Neural crest cell (in vitro differentiated cells): ENCODE measurements around the gene SLC12A6. TPM values are rescaled to one million over a fixed set of nuclear protein-coding genes. Genes with fewer than 3 reads are reported as not detected.
"Not testable (repeated sequence)": the region's sequence is repeated elsewhere in the genome, so short reads cannot be mapped to it uniquely, and the experiment has no call there.

Source experiments
- DNase-seq: peaks from one replicate; pipeline ENCODE4 v3.0.0; 2021; ENCODE audit warnings: low read depth, mixed read lengths, low spot score
- H3K27ac Mint-ChIP-seq: one replicate; pipeline ENCODE4 v1.8.0; 2021; ENCODE audit warnings: mild to moderate bottlenecking, mixed read lengths; ENCODE audit not compliant: unreplicated experiment
- H3K27me3 Mint-ChIP-seq: 2 replicates; pipeline ENCODE4 v1.8.0; 2021; ENCODE audit warnings: low read depth, mild to moderate bottlenecking, mixed read lengths
- H3K36me3 Mint-ChIP-seq: 2 replicates; pipeline ENCODE4 v1.8.0; 2021; ENCODE audit warnings: low read depth, mild to moderate bottlenecking, mixed read lengths
- H3K4me1 Mint-ChIP-seq: 2 replicates; pipeline ENCODE4 v1.8.0; 2021; ENCODE audit warnings: mixed read lengths
- H3K4me3 Mint-ChIP-seq: one replicate; pipeline ENCODE4 v1.8.0; 2021; ENCODE audit warnings: mild to moderate bottlenecking, mixed read lengths
- H3K9me3 Mint-ChIP-seq: 2 replicates; pipeline ENCODE4 v1.8.0; 2021; ENCODE audit warnings: mixed read lengths
- CTCF ChIP-seq: fragments of 200-600 bp; sonication (generic); conservative IDR thresholded peaks from 2 replicates; pipeline ENCODE4 v1.5.0; 2021; ENCODE audit warnings: antibody characterized with exemption, mild to moderate bottlenecking
- long read RNA-seq: library from polyadenylated mRNA; unstranded; transcript quantifications from one replicate; pipeline ENCODE4 v2.0.0, GENCODE V29; 2020
- total RNA-seq: library from RNA; stranded (reverse); gene quantifications from 2 replicates; pipeline ENCODE4 v1.2.1, GENCODE V29; 2021

Gene SLC12A6
- 10.9 and 12.4 TPM in 2 replicates for total RNA-seq
- long read RNA-seq, full-length matches to known transcripts = 2 of 7 reads
- long read RNA-seq, partial matches to known transcripts = 1 of 7 reads
- long read RNA-seq, other reads (novel, unspliced or antisense) = 4 of 7 reads

GRCh38 chr15:34337557-34338306 is at the start of gene SLC12A6:
TSS of gene SLC12A6 (minus strand) at chr15:34337781. CDS start at chr15:34336680, 1,101 bp downstream.
- Mint-ChIP-seq H3K27ac (peak within 1 kb of the TSS; percentile 94), H3K4me1 (peaks cover 28% of the 10 kb centered on the region), H3K9me3 (no peaks in the 10 kb centered on the region), H3K36me3 (peaks cover 12% of the 10 kb centered on the region), H3K27me3 (peaks cover 4% of the 10 kb centered on the region), H3K4me3 (peak within 1 kb of the TSS; percentile 88)
- TF ChIP-seq CTCF = no peak
- DNase-seq = peak; percentile 86

GRCh38 chr15:34381829-34382521 is 44.4 kb upstream of the SLC12A6 start:
- not testable (repeated sequence) for H3K27ac Mint-ChIP-seq, H3K4me1 Mint-ChIP-seq, H3K36me3 Mint-ChIP-seq, H3K27me3 Mint-ChIP-seq, H3K9me3 Mint-ChIP-seq, DNase-seq, H3K4me3 Mint-ChIP-seq

GRCh38 chr15:34380491-34380890 is 42.9 kb upstream of the SLC12A6 start:
- DNase-seq, H3K9me3 Mint-ChIP-seq, H3K4me1 Mint-ChIP-seq, H3K27me3 Mint-ChIP-seq, H3K36me3 Mint-ChIP-seq, H3K4me3 Mint-ChIP-seq, H3K27ac Mint-ChIP-seq: not testable (repeated sequence)

GRCh38 chr15:34376856-34377255 is 39.3 kb upstream of the SLC12A6 start:
- no peak for TF ChIP-seq CTCF
- no peak overlapping the region for H3K4me3 Mint-ChIP-seq
- no peaks in the 10 kb centered on the region for H3K9me3 Mint-ChIP-seq
- H3K27ac Mint-ChIP-seq = no peak overlapping the region
- no peaks in the 10 kb centered on the region for H3K27me3 Mint-ChIP-seq
- no peaks in the 10 kb centered on the region for H3K4me1 Mint-ChIP-seq
- H3K36me3 Mint-ChIP-seq = no peaks in the 10 kb centered on the region
- no peak for DNase-seq

GRCh38 chr15:34375541-34375940 is 38.0 kb upstream of the SLC12A6 start:
- not testable (repeated sequence) for H3K4me3 Mint-ChIP-seq, DNase-seq, H3K4me1 Mint-ChIP-seq, H3K36me3 Mint-ChIP-seq, H3K27me3 Mint-ChIP-seq, H3K27ac Mint-ChIP-seq, H3K9me3 Mint-ChIP-seq

GRCh38 chr15:34374816-34375215 is 37.2 kb upstream of the SLC12A6 start:
- no peak for DNase-seq
- H3K4me1 Mint-ChIP-seq = no peaks in the 10 kb centered on the region
- no peak overlapping the region for H3K4me3 Mint-ChIP-seq
- H3K27ac Mint-ChIP-seq = no peak overlapping the region
- H3K27me3 Mint-ChIP-seq = no peaks in the 10 kb centered on the region
- H3K36me3 Mint-ChIP-seq = no peaks in the 10 kb centered on the region
- no peak for TF ChIP-seq CTCF
- no peaks in the 10 kb centered on the region for H3K9me3 Mint-ChIP-seq

- H3K27me3 Mint-ChIP-seq = no peaks in the 10 kb centered on the region
- H3K4me1 Mint-ChIP-seq = no peaks in the 10 kb centered on the region
- H3K4me3 Mint-ChIP-seq = no peak overlapping the region
- no peaks in the 10 kb centered on the region for H3K9me3 Mint-ChIP-seq
- H3K27ac Mint-ChIP-seq = no peak overlapping the region
- H3K36me3 Mint-ChIP-seq = no peaks in the 10 kb centered on the region
- DNase-seq = no peak
- TF ChIP-seq CTCF = no peak
Observed at GRCh38 chr15:34373951-34374350, 36.4 kb upstream of the SLC12A6 start.
